Parathyroid adenoma (tissue), 2 donors: ENCODE results near the gene EFCAB6.

ENCODE experiments used
- H2AFZ ChIP-seq: fragments of 300-600 bp; sonication (generic); one replicate; pipeline ENCODE4 v1.7.0; 2017; ENCODE audit warnings: antibody characterized with exemption, mild to moderate bottlenecking
- H3K27ac ChIP-seq: fragments of 300-600 bp; sonication (generic); one replicate; pipeline ENCODE4 v1.7.0; 2017
- H3K27me3 ChIP-seq: fragments of 300-600 bp; sonication (generic); one replicate; pipeline ENCODE4 v1.7.0; 2017; ENCODE audit warnings: low read length; ENCODE audit not compliant: control insufficient read depth, insufficient read depth
- H3K36me3 ChIP-seq: fragments of 300-600 bp; sonication (generic); one replicate; pipeline ENCODE4 v1.7.0; 2017; ENCODE audit warnings: low read length; ENCODE audit not compliant: control insufficient read depth, insufficient read depth
- H3K4me1 ChIP-seq: fragments of 300-600 bp; sonication (generic); one replicate; pipeline ENCODE4 v1.7.0; 2017; ENCODE audit warnings: control low read depth
- H3K4me2 ChIP-seq: fragments of 300-600 bp; sonication (generic); one replicate; pipeline ENCODE4 v1.7.0; 2017; ENCODE audit warnings: low read length
- H3K4me3 ChIP-seq: fragments of 300-600 bp; sonication (generic); one replicate; pipeline ENCODE4 v1.7.0; 2017; ENCODE audit warnings: low read depth, low read length
- H3K79me2 ChIP-seq: fragments of 300-600 bp; sonication (generic); one replicate; pipeline ENCODE4 v1.7.0; 2017; ENCODE audit warnings: control low read depth
- H3K9ac ChIP-seq: fragments of 300-600 bp; sonication (generic); one replicate; pipeline ENCODE4 v1.7.0; 2017; ENCODE audit warnings: mild to moderate bottlenecking
- H3K9me3 ChIP-seq: fragments of 300-600 bp; sonication (generic); one replicate; pipeline ENCODE4 v1.7.0; 2017; ENCODE audit warnings: low read length; ENCODE audit not compliant: control insufficient read depth
- CTCF ChIP-seq: fragments of 300-600 bp; sonication (generic); IDR thresholded peaks from one replicate; pipeline ENCODE4 v1.7.0; 2017; ENCODE audit warnings: antibody characterized with exemption, mild to moderate bottlenecking
- donor health status: primary hyperparathyroidism.

The EFCAB6 gene

DNA sequence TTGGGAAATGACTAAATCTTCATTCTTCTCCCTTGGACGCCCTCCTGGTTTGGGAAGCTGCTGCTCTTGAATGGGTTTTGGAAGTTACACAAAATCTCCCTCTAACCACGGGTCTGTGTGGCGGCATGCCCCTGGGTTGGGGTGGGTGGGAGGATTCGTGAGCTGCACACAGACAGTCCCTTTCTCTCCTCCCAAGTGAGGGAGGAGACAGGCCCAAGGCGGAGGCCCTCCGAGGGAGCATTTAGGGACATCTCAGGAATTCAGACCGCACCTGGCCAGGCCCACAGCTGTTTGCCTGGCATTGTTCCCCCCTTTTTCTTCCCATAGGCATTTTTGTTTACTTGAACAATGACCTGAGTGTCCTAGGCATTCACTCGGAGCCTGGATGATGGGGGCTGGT, 306.2 kb downstream of the EFCAB6 start:
- Histone ChIP-seq H3K27ac (no peak overlapping the region), H3K36me3 (no peaks in the 10 kb centered on the region), H3K4me1 (no peaks in the 10 kb centered on the region), H3K4me3 (no peak overlapping the region), H3K27me3 (no peaks in the 10 kb centered on the region), H3K4me2 (no peak overlapping the region), H3K79me2 (no peaks in the 10 kb centered on the region), H2AFZ (no peak overlapping the region), H3K9me3 (no peaks in the 10 kb centered on the region), H3K9ac (no peak overlapping the region)
- TF ChIP-seq CTCF = no peak

DNA sequence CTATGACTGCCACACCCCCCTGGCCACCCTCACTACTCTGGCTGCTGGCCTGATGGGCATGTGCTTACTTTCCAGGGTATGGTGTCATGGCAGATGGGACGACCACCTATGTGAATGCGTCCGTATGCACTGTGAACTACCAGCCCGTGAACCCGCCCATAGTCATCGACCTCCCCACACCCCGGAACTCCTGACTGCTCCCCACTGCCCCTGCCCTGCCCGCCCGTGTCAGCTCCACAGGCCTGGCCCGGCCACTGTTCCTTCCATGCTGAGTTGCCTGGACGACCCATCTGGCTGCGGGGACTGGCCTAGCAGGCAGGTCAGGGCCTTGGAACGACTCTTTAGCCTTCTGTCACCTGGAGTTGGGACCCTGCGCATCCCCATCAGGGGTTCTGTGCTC, 306.7 kb downstream of the EFCAB6 start:
- no peaks in the 10 kb centered on the region for H3K79me2 ChIP-seq
- TF ChIP-seq CTCF = no peak
- no peak overlapping the region for H2AFZ ChIP-seq
- H3K4me1 ChIP-seq = no peaks in the 10 kb centered on the region
- H3K4me2 ChIP-seq = no peak overlapping the region
- no peaks in the 10 kb centered on the region for H3K27me3 ChIP-seq
- no peaks in the 10 kb centered on the region for H3K9me3 ChIP-seq
- H3K27ac ChIP-seq = no peak overlapping the region
- H3K36me3 ChIP-seq = no peaks in the 10 kb centered on the region
- no peak overlapping the region for H3K9ac ChIP-seq
- H3K4me3 ChIP-seq = no peak overlapping the region

- Histone ChIP-seq H3K79me2 (no peaks in the 10 kb centered on the region), H3K27me3 (no peaks in the 10 kb centered on the region), H2AFZ (no peak overlapping the region), H3K4me1 (no peaks in the 10 kb centered on the region), H3K27ac (no peak overlapping the region), H3K36me3 (no peaks in the 10 kb centered on the region), H3K4me2 (no peak overlapping the region), H3K4me3 (no peak overlapping the region), H3K9ac (no peak overlapping the region), H3K9me3 (no peaks in the 10 kb centered on the region)
- TF ChIP-seq CTCF = no peak
Measured at GRCh38 chr22:43504666-43505261, 307.3 kb downstream of the EFCAB6 start.

- H3K27me3 ChIP-seq = no peaks in the 10 kb centered on the region
- no peaks in the 10 kb centered on the region for H3K4me1 ChIP-seq
- no peak overlapping the region for H3K27ac ChIP-seq
- no peaks in the 10 kb centered on the region for H3K36me3 ChIP-seq
- H3K4me2 ChIP-seq = no peak overlapping the region
- no peak for TF ChIP-seq CTCF
- H3K79me2 ChIP-seq = no peaks in the 10 kb centered on the region
- H2AFZ ChIP-seq = no peak overlapping the region
- no peaks in the 10 kb centered on the region for H3K9me3 ChIP-seq
- H3K4me3 ChIP-seq = no peak overlapping the region
- no peak overlapping the region for H3K9ac ChIP-seq
Measured at GRCh38 chr22:43504068-43504467, 308.0 kb downstream of the EFCAB6 start.

DNA sequence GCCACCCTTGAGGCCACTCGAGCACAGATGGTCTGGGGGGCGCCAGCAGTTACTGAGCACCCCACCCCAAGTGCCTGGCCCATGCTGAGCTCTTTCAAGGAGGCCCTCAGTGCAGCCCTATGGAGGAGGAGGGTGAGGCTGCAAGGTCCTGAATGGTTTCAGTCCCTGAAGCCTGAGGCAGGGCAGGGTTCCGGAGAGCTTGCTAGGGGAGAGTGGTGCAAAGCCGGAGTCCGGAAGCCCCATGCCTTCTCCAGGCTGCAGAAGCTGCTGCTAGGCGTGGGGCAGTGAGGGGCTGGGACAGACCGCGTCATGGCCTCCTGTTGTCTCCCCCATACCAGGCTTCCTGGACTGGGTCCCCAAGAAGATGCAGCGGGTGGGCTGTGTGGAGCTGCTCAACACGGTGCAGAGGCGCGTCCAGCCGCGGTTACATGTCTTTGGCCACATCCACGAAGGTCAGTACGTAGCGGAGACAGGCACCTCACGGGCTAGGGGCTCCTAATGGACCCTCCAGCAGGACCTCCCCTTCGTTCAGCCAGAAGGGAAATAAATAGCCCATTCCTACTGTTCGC, 309.7 kb downstream of the EFCAB6 start:
- TF ChIP-seq CTCF = no peak
- H3K79me2 ChIP-seq = no peaks in the 10 kb centered on the region
- no peak overlapping the region for H3K4me2 ChIP-seq
- H3K4me1 ChIP-seq = no peaks in the 10 kb centered on the region
- no peak overlapping the region for H2AFZ ChIP-seq
- no peaks in the 10 kb centered on the region for H3K27me3 ChIP-seq
- no peak overlapping the region for H3K4me3 ChIP-seq
- no peak overlapping the region for H3K9ac ChIP-seq
- H3K36me3 ChIP-seq = no peaks in the 10 kb centered on the region
- no peak overlapping the region for H3K27ac ChIP-seq
- no peaks in the 10 kb centered on the region for H3K9me3 ChIP-seq
